HepG2 (cell line): ENCODE measurements around the gene AKAP8. TPM values are rescaled to one million over a fixed set of nuclear protein-coding genes. Genes with fewer than 3 reads are reported as not detected.

ENCODE experiments used
- CEBPZ ChIP-seq: IDR thresholded peaks from 2 replicates; pipeline ENCODE4 v1.6.1; 2012; ENCODE audit warnings: low read length, improper control_type of control experiment
- CENPBD1 ChIP-seq: sonication (generic); formaldehyde crosslinking; IDR thresholded peaks from 2 replicates; pipeline ENCODE4 v1.8.0; 2022; ENCODE audit warnings: missing genetic modification reagents, low read depth, mild to moderate bottlenecking, borderline replicate concordance
- CENPT ChIP-seq: sonication (generic); formaldehyde crosslinking; IDR thresholded peaks from 2 replicates; pipeline ENCODE4 v1.8.0; 2022; ENCODE audit warnings: low read depth, mild to moderate bottlenecking, moderate library complexity, missing genetic modification reagents
- CHD4 ChIP-seq: fragments of 200-600 bp; sonication (generic); IDR thresholded peaks from 2 replicates; pipeline ENCODE4 v1.7.0; 2017; ENCODE audit warnings: mild to moderate bottlenecking, low read length, borderline replicate concordance
- EEA1 ChIP-seq: sonication (generic); formaldehyde crosslinking; IDR thresholded peaks from 2 replicates; pipeline ENCODE4 v1.5.1; 2020; ENCODE audit warnings: mild to moderate bottlenecking, missing genetic modification reagents, borderline replicate concordance
- HNRNPUL1 ChIP-seq: fragments of 200-400 bp; formaldehyde crosslinking; IDR thresholded peaks from 2 replicates; pipeline ENCODE4 v1.6.1; 2017; ENCODE audit warnings: low read depth, mild to moderate bottlenecking, low read length, moderate library complexity
- MAX ChIP-seq: IDR thresholded peaks from 2 replicates; pipeline ENCODE4 v1.6.1; 2012; ENCODE audit warnings: inconsistent platforms
- MIXL1 ChIP-seq: IDR thresholded peaks from 2 replicates; pipeline ENCODE4 v1.6.1; 2016
- PAWR ChIP-seq: sonication (generic); formaldehyde crosslinking; IDR thresholded peaks from 2 replicates; pipeline ENCODE4 v1.4.0; 2020; ENCODE audit warnings: missing genetic modification reagents, mild to moderate bottlenecking, borderline replicate concordance
- PRPF4 ChIP-seq: fragments of 200-400 bp; formaldehyde crosslinking; IDR thresholded peaks from 2 replicates; pipeline ENCODE4 v1.6.1; 2016; ENCODE audit warnings: low read length, low read depth; ENCODE audit not compliant: poor library complexity, severe bottlenecking
- SIX1 ChIP-seq: sonication (generic); formaldehyde crosslinking; IDR thresholded peaks from 2 replicates; pipeline ENCODE4 v1.4.0; 2020; ENCODE audit warnings: missing genetic modification reagents, borderline replicate concordance
- SPEN ChIP-seq: sonication (generic); formaldehyde crosslinking; IDR thresholded peaks from 2 replicates; pipeline ENCODE4 v1.5.1; 2020; ENCODE audit warnings: low read depth, mild to moderate bottlenecking, missing genetic modification reagents
- ZFP91 ChIP-seq: sonication (generic); formaldehyde crosslinking; IDR thresholded peaks from 2 replicates; pipeline ENCODE4 v1.9.0; 2022; ENCODE audit warnings: missing genetic modification reagents, mild to moderate bottlenecking, borderline replicate concordance
- ZNF234 ChIP-seq: sonication (generic); formaldehyde crosslinking; conservative IDR thresholded peaks from 2 replicates; pipeline ENCODE4 v1.5.1; 2020; ENCODE audit warnings: mild to moderate bottlenecking, missing genetic modification reagents
- ZNF512 ChIP-seq: sonication (generic); formaldehyde crosslinking; IDR thresholded peaks from 2 replicates; pipeline ENCODE4 v1.4.0; 2020; ENCODE audit warnings: mild to moderate bottlenecking, missing genetic modification reagents
- ZNF550 ChIP-seq: sonication (generic); formaldehyde crosslinking; IDR thresholded peaks from 2 replicates; pipeline ENCODE4 v1.4.0; 2020; ENCODE audit warnings: mild to moderate bottlenecking, missing genetic modification reagents, borderline replicate concordance
- ZNF558 ChIP-seq: sonication (generic); formaldehyde crosslinking; IDR thresholded peaks from 2 replicates; pipeline ENCODE4 v1.9.0; 2022; ENCODE audit warnings: mild to moderate bottlenecking, missing genetic modification reagents, borderline replicate concordance
- ZNF710 ChIP-seq: sonication (generic); formaldehyde crosslinking; IDR thresholded peaks from 2 replicates; pipeline ENCODE4 v1.5.0; 2020; ENCODE audit warnings: mild to moderate bottlenecking, missing genetic modification reagents, borderline replicate concordance
- polyA plus RNA-seq, 8 experiments: library from polyadenylated mRNA; depleted of rRNA in 3 of 8; stranded (reverse) in 7 of 8; unstranded in 1 of 8; fragments of >200 nt; fragmentation: Illumina TruSeq in 4 of 8; extraction: Trizol in 4 of 8; gene quantifications; 2 replicates each; pipeline versions ENCODE4 v1.2.1 to v1.2.3, GENCODE V29; 2011 to 2016; ENCODE audit warnings: low read depth in 4 of 8, missing spikeins in 1 of 8, mixed read lengths in 1 of 8; ENCODE audit not compliant: insufficient read depth in 1 of 8
- total RNA-seq, 5 experiments: library from RNA; depleted of rRNA; stranded (reverse); fragments of >200 nt; fragmentation: Illumina TruSeq; extraction: Trizol; gene quantifications; 2 replicates each; pipeline ENCODE4 v1.2.3, GENCODE V29; 2016; ENCODE audit warnings: low read depth in 1 of 5

The AKAP8 gene
- total and polyA plus RNA-seq, 2 of the 13 experiments (the other 11 are each of a cell fraction or from before 2014, with no cell fraction given) = 15.9 to 22.1 TPM

GRCh38 chr19:15418579-15419412 is 39.2 kb upstream of the AKAP8 start, which contains the start of gene AKAP8L (continued):
- TF ChIP-seq ZFP91 (CRISPR knock-in tag) = peak; percentile 90; the same call in 1 of the 2 replicates
- TF ChIP-seq CHD4 = no peak
- peak; percentile 58; the same call in 1 of the 2 replicates for TF ChIP-seq SPEN (CRISPR knock-in tag)
- peak; percentile 93 for TF ChIP-seq CEBPZ
- TF ChIP-seq ZNF550 = no peak
- no peak for TF ChIP-seq ZNF558 (CRISPR knock-in tag)
- peak; percentile 85; the same call in 1 of the 2 replicates for TF ChIP-seq ZNF234 (CRISPR knock-in tag)
- peak; percentile 83; the same call in 1 of the 2 replicates for TF ChIP-seq EEA1 (CRISPR knock-in tag)
- no peak for TF ChIP-seq HNRNPUL1
- no peak for TF ChIP-seq ZNF512 (CRISPR knock-in tag)
- peak; percentile 73 for TF ChIP-seq MAX
- no peak for TF ChIP-seq PRPF4
- no peak for TF ChIP-seq MIXL1
- no peak for TF ChIP-seq CENPT
- TF ChIP-seq SIX1 = no peak
- peak; percentile 17; the same call in 1 of the 2 replicates for TF ChIP-seq ZNF710 (CRISPR knock-in tag)
- no peak for TF ChIP-seq CENPBD1 (CRISPR knock-in tag)
- TF ChIP-seq PAWR = no peak
